ENCODE measurements around the gene COL6A2. TPM values are rescaled to one million over a fixed set of nuclear protein-coding genes. Genes with fewer than 3 reads are reported as not detected.

The COL6A2 gene
- total RNA-seq, 1 donor from 2014 or later = 157 TPM

- intact Hi-C loops (cut with DNase I) = no loop called here
- DNase-seq (ENCODE audit: low spot score) = no peak
These were observed 11.0 kb downstream of the COL6A2 start for GRCh38 chr21:46108827-46109312.

GRCh38 chr21:46109313-46110221, 11.7 kb downstream of the COL6A2 start:
- intact Hi-C loops (cut with DNase I) = no loop called here
- DNase-seq (ENCODE audit: low spot score) = no peak

GRCh38 chr21:46110499-46111192, 12.7 kb downstream of the COL6A2 start:
- intact Hi-C loops (cut with DNase I) = no loop called here
- peak; percentile 81 for DNase-seq (ENCODE audit: low spot score)

GRCh38 chr21:46111193-46111571, 13.3 kb downstream of the COL6A2 start:
- intact Hi-C loops (cut with DNase I) = no loop called here

GRCh38 chr21:46111857-46112724, 14.2 kb downstream of the COL6A2 start:
- intact Hi-C loops (cut with DNase I) = no loop called here
- peak; percentile 72 for DNase-seq (ENCODE audit: low spot score)

More at GRCh38 chr21:46111193-46111571, 13.3 kb downstream of the COL6A2 start:
- DNase-seq (ENCODE audit: low spot score) = no peak

- peak; percentile 68 for DNase-seq (ENCODE audit: low spot score)
- intact Hi-C loops (cut with DNase I) = no loop called here
These were observed 14.9 kb downstream of the COL6A2 start for GRCh38 chr21:46112725-46113215.

GRCh38 chr21:46113497-46114176, 15.7 kb downstream of the COL6A2 start:
- DNase-seq (ENCODE audit: low spot score) = peak; percentile 63
- intact Hi-C loops (cut with DNase I) = no loop called here

GRCh38 chr21:46114963-46115362, 17.1 kb downstream of the COL6A2 start:
- intact Hi-C loops (cut with DNase I) = no loop called here
- peak; percentile 51 for DNase-seq (ENCODE audit: low spot score)

- intact Hi-C loops (cut with DNase I) = no loop called here
- DNase-seq (ENCODE audit: low spot score) = peak; percentile 46
These were observed 17.7 kb downstream of the COL6A2 start for GRCh38 chr21:46115441-46116188.

GRCh38 chr21:46116189-46116775, 18.4 kb downstream of the COL6A2 start:
- peak; percentile 72 for DNase-seq (ENCODE audit: low spot score)
- intact Hi-C loops (cut with DNase I) = no loop called here

- intact Hi-C loops (cut with DNase I) = no loop called here
- DNase-seq (ENCODE audit: low spot score) = peak; percentile 69
These were observed 19.1 kb downstream of the COL6A2 start for GRCh38 chr21:46116776-46117585.

- DNase-seq (ENCODE audit: low spot score) = peak; percentile 60
- intact Hi-C loops (cut with DNase I) = no loop called here
These were observed 19.8 kb downstream of the COL6A2 start for GRCh38 chr21:46117586-46118315.

- intact Hi-C loops (cut with DNase I) = no loop called here
- DNase-seq (ENCODE audit: low spot score) = peak; percentile 64
These were observed 20.6 kb downstream of the COL6A2 start for GRCh38 chr21:46118316-46119143.

GRCh38 chr21:46119144-46119636, 21.3 kb downstream of the COL6A2 start:
- intact Hi-C loops (cut with DNase I) = no loop called here
- DNase-seq (ENCODE audit: low spot score) = peak; percentile 62

- intact Hi-C loops (cut with DNase I) = loop anchor here (10.0 kb wide), 1 partner anchor 125 kb away; no protein-coding TSS in a partner anchor
- DNase-seq (ENCODE audit: low spot score) = peak; percentile 49
These were observed 21.8 kb downstream of the COL6A2 start for GRCh38 chr21:46119637-46120271.

All from cardiac septum (tissue), 1 donor.